HG03571 (cell line): ENCODE measurements around the gene G6PC1.

ENCODE experiments used
- ATAC-seq: cut with Tn5 transposase; IDR thresholded peaks from one replicate; pipeline ENCODE4 v1.9.1; 2021; ENCODE audit not compliant: unreplicated experiment

Gene G6PC1

DNA sequence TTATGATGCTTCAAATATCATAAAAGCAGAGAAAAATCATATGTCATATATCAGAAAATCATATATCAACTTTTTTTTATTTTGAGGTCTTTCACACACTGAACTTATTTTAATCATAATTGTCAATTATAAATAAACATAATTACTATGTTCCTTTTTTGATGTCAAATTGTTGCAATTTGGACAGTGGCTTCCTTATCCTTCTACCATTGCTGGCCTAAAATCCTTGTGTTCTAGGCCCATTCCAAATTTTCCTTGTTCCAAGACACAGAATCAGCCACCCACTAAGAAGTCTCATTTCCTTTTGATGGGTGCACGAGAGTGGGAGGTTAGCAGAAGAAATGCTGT lies 28.9 kb downstream of the G6PC1 start:
- no peak for ATAC-seq

DNA sequence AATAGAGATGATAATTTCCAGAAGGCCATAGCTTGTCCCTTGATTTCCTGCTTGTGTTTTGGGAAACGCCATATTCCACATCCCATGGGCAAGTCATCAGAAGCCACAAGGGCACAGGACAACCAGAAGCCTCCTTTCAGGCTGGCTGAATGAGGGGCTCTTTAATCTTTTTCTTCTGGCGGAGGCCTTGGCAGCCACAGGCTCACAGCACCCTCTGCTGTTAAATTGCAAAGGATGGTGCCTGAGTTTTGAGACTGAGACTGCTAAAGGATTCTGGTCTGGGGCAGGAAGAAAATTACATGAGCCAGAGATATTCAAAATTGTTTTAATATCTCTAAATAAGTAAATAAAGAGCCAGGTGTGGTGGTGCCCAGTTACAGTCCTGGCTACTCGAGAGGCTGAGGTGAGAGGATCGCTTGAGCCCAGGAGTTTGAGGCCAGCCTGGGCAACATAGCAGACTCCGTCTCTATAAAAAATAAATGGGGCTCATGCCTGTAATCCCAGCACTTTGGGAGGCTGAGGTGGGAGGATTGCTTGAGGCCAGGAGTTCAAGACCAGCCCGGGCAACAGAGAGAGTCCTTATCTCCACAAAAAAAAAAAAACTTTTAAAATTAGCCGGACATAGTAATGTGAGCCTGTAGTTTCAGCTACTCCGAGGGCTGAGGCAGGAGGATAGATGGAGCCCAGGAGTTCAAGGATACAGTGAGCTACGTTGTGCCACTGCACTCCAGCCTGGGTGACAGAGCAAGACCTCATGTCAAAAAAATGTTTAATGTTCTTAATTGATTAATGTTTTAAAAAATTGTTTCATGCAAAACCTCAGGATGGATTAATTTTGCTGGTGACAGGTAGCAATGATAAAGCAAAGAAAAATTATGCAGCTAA lies 37.4 kb downstream of the G6PC1 start:
- no peak for ATAC-seq

DNA sequence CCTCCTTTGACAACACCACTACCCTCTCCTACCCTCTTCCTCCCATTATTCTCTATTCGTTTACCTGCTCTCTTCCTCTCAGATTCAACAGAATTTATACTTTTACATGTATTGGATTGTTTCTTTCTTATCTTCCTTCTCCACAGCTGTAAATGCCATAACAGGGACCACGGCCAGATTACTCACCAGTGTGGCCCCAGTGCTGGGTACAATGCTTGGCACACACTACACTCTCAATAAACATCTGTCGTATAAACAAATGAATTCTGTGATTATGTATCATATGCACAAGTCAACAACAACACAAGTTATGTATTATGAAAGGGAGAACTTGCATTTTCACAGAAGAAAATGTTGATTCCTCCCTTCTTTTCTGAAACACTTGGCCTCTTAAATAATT lies 43.6 kb downstream of the G6PC1 start:
- ATAC-seq, result no peak

DNA sequence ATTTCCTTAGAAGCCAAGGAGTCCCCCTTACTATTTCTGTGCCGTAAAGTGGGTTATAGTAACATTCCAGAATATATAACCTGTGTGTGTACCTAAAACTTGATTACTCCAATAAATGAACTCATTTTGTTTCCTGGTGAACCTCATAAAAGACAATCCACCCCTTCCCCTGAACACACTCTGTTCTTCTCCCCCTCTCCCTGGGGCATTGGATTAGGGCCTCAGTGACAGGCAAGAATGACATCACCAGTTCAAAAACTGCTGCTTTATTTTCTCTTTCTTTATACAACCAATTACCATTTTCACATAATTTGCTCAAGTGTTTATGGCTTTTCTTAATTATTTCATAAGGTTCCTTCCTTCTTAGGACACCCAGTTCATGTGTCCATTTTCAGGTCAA lies 46.2 kb downstream of the G6PC1 start:
- no peak for ATAC-seq

DNA sequence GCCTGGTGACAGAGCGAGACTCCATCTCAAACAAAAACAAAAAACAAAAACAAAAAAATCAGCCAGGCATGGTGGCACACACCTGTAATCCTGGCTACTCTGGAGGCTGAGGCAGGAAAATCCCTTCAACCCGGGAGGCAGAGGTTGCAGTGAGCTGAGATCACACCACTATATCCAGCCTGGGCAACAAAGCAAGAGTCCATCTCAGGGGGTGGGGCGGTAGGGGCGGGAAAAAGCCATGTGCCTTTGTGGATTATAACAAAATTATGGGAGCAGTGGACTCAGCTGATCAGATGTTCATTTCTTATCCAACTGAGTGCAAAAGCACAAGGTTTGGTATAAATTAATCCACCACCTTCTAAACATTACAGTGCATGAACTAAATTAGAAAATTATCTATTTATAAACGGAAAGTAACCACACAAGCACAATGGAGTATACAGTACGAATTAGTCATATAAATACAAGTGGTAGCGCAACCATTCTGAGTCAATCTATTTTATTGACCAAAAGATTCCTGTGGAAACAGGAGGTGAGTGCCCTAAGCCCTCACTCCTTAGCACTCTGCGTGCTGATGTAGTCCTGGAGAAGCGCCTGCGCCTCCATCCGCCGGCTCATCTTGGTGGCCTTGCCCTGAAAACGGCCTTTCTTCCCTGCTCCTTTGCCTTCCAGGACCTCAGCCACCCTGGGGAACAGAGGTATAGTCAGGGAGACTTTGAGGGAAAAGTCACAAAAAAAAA lies 49.6 kb downstream of the G6PC1 start:
- ATAC-seq, result no peak
